Sigmoid colon (tissue), 7 donors: ENCODE results near the gene FSTL4. TPM values are rescaled to one million over a fixed set of nuclear protein-coding genes. Genes with fewer than 3 reads are reported as not detected.

Experiments
- DNase-seq: peaks from one replicate; pipeline ENCODE4 v3.0.0-alpha.2; 2019
- H3K27ac ChIP-seq, 4 donors: fragments of 200-600 bp; sonication (generic); one replicate each; pipeline ENCODE4 v1.5.1; 2016 to 2019; ENCODE audit warnings: mild to moderate bottlenecking in 1 of 4
- H3K27me3 ChIP-seq, 3 donors: fragments of 200-600 bp; sonication (generic); one replicate each; pipeline ENCODE4 v1.5.1; 2019; ENCODE audit warnings: mild to moderate bottlenecking in 1 of 3
- H3K36me3 ChIP-seq, 4 donors: fragments of 200-600 bp; sonication (generic); one replicate each; pipeline ENCODE4 v1.5.1; 2016 to 2019
- H3K4me1 ChIP-seq, 4 donors: fragments of 200-600 bp; sonication (generic); one replicate each; pipeline ENCODE4 v1.5.1; 2017 to 2019
- H3K4me3 ChIP-seq, 4 donors: fragments of 200-600 bp; sonication (generic); one replicate each; pipeline ENCODE4 v1.5.1; 2017 to 2019; ENCODE audit warnings: mild to moderate bottlenecking in 2 of 4, moderate library complexity in 1 of 4
- H3K9me3 ChIP-seq, 4 donors: fragments of 200-600 bp in 3 of 4; sonication (generic) in 3 of 4; one replicate each; pipeline versions ENCODE4 v1.5.1 to v1.6.1; 2013 to 2019
- CTCF ChIP-seq, 4 experiments: fragments of 450-650 bp in 3 of 4; fragments of 200-600 bp in 1 of 4; IDR thresholded peaks; one replicate each; pipeline ENCODE4 v1.5.1; 2016 to 2019; ENCODE audit warnings: antibody characterized with exemption in 4 of 4, mild to moderate bottlenecking in 3 of 4, moderate library complexity in 2 of 4
- EP300 ChIP-seq, 4 donors: sonication (generic); formaldehyde crosslinking; IDR thresholded peaks; one replicate each; pipeline ENCODE4 v1.6.1; 2017; ENCODE audit warnings: antibody characterized with exemption in 4 of 4
- POLR2A ChIP-seq, 2 donors: fragments of 450-650 bp; IDR thresholded peaks; one replicate each; pipeline ENCODE4 v1.6.1; 2016; ENCODE audit warnings: antibody characterized with exemption in 2 of 2, mild to moderate bottlenecking in 2 of 2, moderate library complexity in 2 of 2
- POLR2AphosphoS5 ChIP-seq, 4 donors: sonication (generic); formaldehyde crosslinking; IDR thresholded peaks; one replicate each; pipeline ENCODE4 v1.6.1; 2017; ENCODE audit warnings: antibody characterized with exemption in 4 of 4
- WGBS, 2 donors: extraction: QIAGEN DNeasy Blood & Tissue Kit; methylation state at CpG; one replicate each; pipeline ENCODE4 v1.1.7; 2013; 5-methylcytosine and 5-hydroxymethylcytosine counted together
- intact Hi-C: fragments of 100-400 bp; cut with DNase I; formaldehyde crosslinking; loops from one replicate; pipeline ENCODE4 v1.15.1; 2023
- polyA plus RNA-seq, 3 donors: library from polyadenylated mRNA; stranded (reverse); fragments of 200-250 nt; gene quantifications; one replicate each; pipeline ENCODE4 v1.2.3, GENCODE V29; 2013
- total RNA-seq, 4 donors: library from RNA; depleted of rRNA; stranded (reverse); fragments of >200 nt; gene quantifications; one replicate each; pipeline ENCODE4 v1.1.0, GENCODE V29; 2016
- donor health status: healthy with polysubstance abuse.
- donor health status: Bipolar disorder and iron deficiency.
- donor health status: healthy.

Gene FSTL4
- total and polyA plus RNA-seq, 7 donors, result 0.23 to 0.45 (median 0.28) TPM; not detected in 4

DNA sequence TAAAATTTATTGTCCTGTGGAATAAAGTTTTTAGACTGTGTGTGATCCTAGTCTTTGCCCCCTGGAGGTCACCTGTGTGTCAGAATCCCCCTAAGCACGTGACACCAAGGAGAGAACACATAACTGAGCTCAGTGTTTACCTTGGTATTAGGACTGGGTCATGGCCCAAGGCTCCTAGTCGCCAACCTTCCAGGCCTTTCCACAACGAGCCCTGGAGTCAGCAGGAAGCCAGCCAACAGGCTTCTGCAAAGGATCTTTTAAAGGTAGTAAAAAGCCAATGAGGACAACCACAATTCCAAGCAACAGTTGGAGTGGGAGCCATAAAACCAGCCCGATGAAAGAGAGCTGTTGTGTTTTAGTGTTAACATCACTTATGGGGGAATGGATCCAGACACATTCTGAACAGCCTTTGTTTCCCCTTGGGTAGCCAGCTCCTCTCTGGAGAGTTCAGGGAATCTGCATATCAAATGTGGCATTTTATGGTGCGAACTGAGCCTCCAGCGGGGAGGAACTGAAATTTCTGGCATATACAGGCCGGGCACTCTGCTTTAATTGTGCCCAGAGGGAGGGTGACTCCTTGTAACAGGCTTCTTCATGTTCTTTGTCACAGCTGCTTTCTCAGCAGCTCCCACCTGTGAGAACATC, 239.9 kb downstream of the FSTL4 start:
- Histone ChIP-seq H3K27me3 (no peaks in the 10 kb centered on the region), H3K4me3 (no peak overlapping the region), H3K27ac (no peak overlapping the region), H3K9me3 (peaks cover 0 to 5% (median under 1%) of the 10 kb centered on the region in 4 donors), H3K4me1 (peaks cover 0 to 6% (median 0%) of the 10 kb centered on the region in 4 donors), H3K36me3 (no peaks in the 10 kb centered on the region)
- intact Hi-C loops, result no loop called here
- 16 to 53% methylated on average over 7 of the region's 7 CpGs for WGBS, 2 donors
- DNase-seq, result no peak
- TF ChIP-seq POLR2AphosphoS5 (IDR thresholded peaks at IDR 0.05) (no peak), EP300 (IDR thresholded peaks at IDR 0.05) (no peak), POLR2A (IDR thresholded peaks at IDR 0.05) (no peak), CTCF (IDR thresholded peaks at IDR 0.05) (no peak)

- intact Hi-C loops, result no loop called here
These were observed 240.8 kb downstream of the FSTL4 start for GRCh38 chr5:133371371-133372155.

DNA sequence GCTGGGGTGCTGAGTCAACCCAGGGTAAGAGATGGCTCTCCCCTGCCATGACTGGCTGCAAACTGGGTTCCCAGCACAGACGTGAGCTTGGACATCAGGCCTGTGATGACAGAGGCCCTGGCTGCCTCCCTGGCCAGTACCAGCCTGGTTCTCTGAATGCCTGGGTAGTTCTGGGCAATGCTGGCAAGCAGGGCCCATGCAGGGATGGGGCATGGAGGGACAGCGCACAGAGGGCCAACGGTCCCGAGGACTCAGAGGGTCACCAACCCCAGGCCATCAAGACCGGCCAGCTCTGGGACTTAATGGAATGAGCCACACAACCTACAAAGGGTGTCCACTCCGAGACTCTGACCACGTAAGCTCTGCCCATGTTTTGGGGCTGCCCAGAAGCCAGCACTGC, 241.4 kb downstream of the FSTL4 start:
- no peak for DNase-seq
- H3K27ac ChIP-seq, result no peak overlapping the region
- intact Hi-C loops, result no loop called here
- H3K9me3 ChIP-seq, result no peaks in the 10 kb centered on the region
- no peak overlapping the region for H3K4me3 ChIP-seq
- WGBS, 2 donors, result 95% methylated on average over 7 of the region's 7 CpGs
- H3K4me1 ChIP-seq, result peaks cover 0 to 6% (median 0%) of the 10 kb centered on the region in 4 donors
- TF ChIP-seq POLR2A (IDR thresholded peaks at IDR 0.05) (no peak), CTCF (IDR thresholded peaks at IDR 0.05) (no peak), POLR2AphosphoS5 (IDR thresholded peaks at IDR 0.05) (no peak), EP300 (IDR thresholded peaks at IDR 0.05) (no peak)
- no peaks in the 10 kb centered on the region for H3K27me3 ChIP-seq
- H3K36me3 ChIP-seq, result no peaks in the 10 kb centered on the region

More at GRCh38 chr5:133371371-133372155, 240.8 kb downstream of the FSTL4 start:
- no peak overlapping the region for H3K27ac ChIP-seq
- 79 to 84% methylated on average over 15 of the region's 15 CpGs for WGBS, 2 donors
- no peak for DNase-seq
- TF ChIP-seq CTCF (IDR thresholded peaks at IDR 0.05) (no peak), EP300 (IDR thresholded peaks at IDR 0.05) (no peak), POLR2AphosphoS5 (IDR thresholded peaks at IDR 0.05) (no peak), POLR2A (IDR thresholded peaks at IDR 0.05) (no peak)
- H3K4me1 ChIP-seq, result peaks cover 0 to 6% (median 0%) of the 10 kb centered on the region in 4 donors
- H3K9me3 ChIP-seq, result no peaks in the 10 kb centered on the region
- no peaks in the 10 kb centered on the region for H3K27me3 ChIP-seq
- H3K4me3 ChIP-seq, result no peak overlapping the region
- no peaks in the 10 kb centered on the region for H3K36me3 ChIP-seq

DNA sequence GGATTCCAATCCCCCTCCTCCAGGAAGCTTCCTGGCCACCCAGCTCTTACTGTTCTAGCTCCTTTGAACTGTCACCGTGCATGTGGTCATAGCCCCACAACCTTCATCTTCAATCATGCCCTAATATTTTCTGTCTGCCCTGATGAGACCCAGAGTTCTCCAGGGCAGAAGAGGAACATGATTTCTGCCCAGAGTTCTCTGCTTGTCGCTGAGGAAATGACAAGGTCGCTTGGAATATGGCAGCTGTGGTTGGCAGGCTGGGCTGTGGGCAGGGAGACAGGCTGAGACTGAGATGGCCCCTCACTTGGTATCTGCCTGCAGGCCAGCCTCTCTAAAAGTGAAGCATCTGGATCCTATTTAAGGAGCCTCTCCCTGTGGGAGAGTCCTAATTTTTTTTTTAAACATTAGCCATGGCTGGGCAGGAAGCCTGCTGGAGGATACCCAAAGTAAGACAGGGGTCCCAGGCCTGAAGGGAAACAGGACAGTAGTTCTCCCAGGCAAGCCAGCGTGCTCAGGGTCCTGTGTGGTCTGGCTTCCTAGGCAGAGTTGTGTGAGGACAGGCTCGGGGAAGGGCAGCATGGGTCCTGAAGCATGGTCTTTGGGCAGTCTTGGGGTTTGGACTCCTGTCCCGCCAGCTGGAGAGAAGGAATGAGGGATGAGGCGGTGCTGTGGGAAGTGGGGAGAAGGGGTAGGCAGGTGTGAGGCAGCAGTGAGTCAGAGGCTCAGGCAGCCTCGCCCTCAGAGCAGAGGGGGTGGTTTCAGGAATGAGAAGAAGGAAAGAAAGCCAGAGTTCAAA, 242.1 kb downstream of the FSTL4 start:
- Histone ChIP-seq H3K4me3 (no peak overlapping the region), H3K9me3 (no peaks in the 10 kb centered on the region), H3K4me1 (peaks cover 0 to 6% (median 0%) of the 10 kb centered on the region in 4 donors), H3K27me3 (no peaks in the 10 kb centered on the region), H3K36me3 (no peaks in the 10 kb centered on the region), H3K27ac (no peak overlapping the region)
- DNase-seq, result no peak
- 73 to 81% methylated on average over 8 of the region's 8 CpGs for WGBS, 2 donors
- intact Hi-C loops, result no loop called here
- TF ChIP-seq EP300 (IDR thresholded peaks at IDR 0.05) (no peak), POLR2A (IDR thresholded peaks at IDR 0.05) (no peak), POLR2AphosphoS5 (IDR thresholded peaks at IDR 0.05) (no peak), CTCF (IDR thresholded peaks at IDR 0.05) (no peak)
